Natural killer cell (primary cell): ENCODE measurements around the gene P4HB. TPM values are rescaled to one million over a fixed set of nuclear protein-coding genes. Genes with fewer than 3 reads are reported as not detected.

Experiments
- ATAC-seq, 3 donors: fragments of 150-1000 bp in 2 of 3; fragments of 200-7000 bp in 1 of 3; cut with Tn5 transposase; 1 replicate in 1 of 3; 2 replicates in 2 of 3; pipeline ENCODE4 v1.10.0; 2021; ENCODE audit warnings: mild to moderate bottlenecking in 2 of 3, moderate library complexity in 2 of 3
- DNase-seq, 2 donors: peaks; one replicate each; pipeline versions ENCODE4 v3.0.0 to v3.0.0-alpha.2; 2013 to 2021; ENCODE audit warnings: mixed read lengths in 1 of 2
- H3K27ac ChIP-seq: one replicate; pipeline ENCODE4 v1.5.1; 2013; ENCODE audit warnings: mild to moderate bottlenecking, low read length
- H3K27me3 ChIP-seq: one replicate; pipeline ENCODE4 v1.6.1; 2013; ENCODE audit warnings: low read length; ENCODE audit not compliant: control insufficient read depth, insufficient read depth
- H3K36me3 ChIP-seq: one replicate; pipeline ENCODE4 v1.6.1; 2013; ENCODE audit warnings: low read length; ENCODE audit not compliant: control insufficient read depth, insufficient read depth
- H3K4me1 ChIP-seq: one replicate; pipeline ENCODE4 v1.6.1; 2013; ENCODE audit warnings: low read length; ENCODE audit not compliant: control insufficient read depth, insufficient read depth
- H3K4me3 ChIP-seq: one replicate; pipeline ENCODE4 v1.5.1; 2013; ENCODE audit warnings: low read length
- H3K9me3 ChIP-seq: one replicate; pipeline ENCODE4 v1.6.1; 2013; ENCODE audit warnings: low read length; ENCODE audit not compliant: control insufficient read depth, insufficient read depth
- H3K27ac Mint-ChIP-seq, 2 donors: one replicate each; pipeline ENCODE4 v1.8.0; 2022; ENCODE audit warnings: mild to moderate bottlenecking in 2 of 2, mixed read lengths in 2 of 2, moderate library complexity in 1 of 2
- H3K27me3 Mint-ChIP-seq, 2 donors: one replicate each; pipeline ENCODE4 v1.8.0; 2022; ENCODE audit warnings: low read depth in 2 of 2, mixed read lengths in 2 of 2
- H3K36me3 Mint-ChIP-seq: one replicate; pipeline ENCODE4 v1.8.0; 2022; ENCODE audit warnings: mixed read lengths
- H3K4me1 Mint-ChIP-seq, 2 donors: one replicate each; pipeline ENCODE4 v1.8.0; 2022; ENCODE audit warnings: mixed read lengths in 2 of 2
- H3K4me3 Mint-ChIP-seq: one replicate; pipeline ENCODE4 v1.8.0; 2022; ENCODE audit warnings: mild to moderate bottlenecking, moderate library complexity, mixed read lengths
- H3K9me3 Mint-ChIP-seq, 2 donors: one replicate each; pipeline ENCODE4 v1.8.0; 2022; ENCODE audit warnings: mixed read lengths in 2 of 2
- WGBS: methylation state at CpG from one replicate; pipeline ENCODE4 v1.1.7; 2013; ENCODE audit warnings: missing lambda C conversion rate; ENCODE audit not compliant: insufficient coverage; 5-methylcytosine and 5-hydroxymethylcytosine counted together
- intact Hi-C: fragments of 100-400 bp; cut with micrococcal nuclease; formaldehyde crosslinking; loops from one replicate; pipeline ENCODE4 v1.14.2; 2022
- total RNA-seq, 4 donors: library from RNA; stranded (reverse); fragments of 120-200 nt in 1 of 4; gene quantifications; one replicate each; pipeline versions ENCODE4 v1.2.3 to v1.2.4, GENCODE V29; 2013 to 2022
- TF ChIP-seq, protein P1 (sequence below): fragments of 200-600 bp; IDR thresholded peaks from one replicate; pipeline ENCODE4 v1.8.0; 2022; ENCODE audit warnings: antibody characterized with exemption

P4HB gene
- total RNA-seq, 3 donors from 2014 or later (not counting 1 experiment from before 2014, with no cell fraction given) = 334 to 468 (median 386) TPM

DNA sequence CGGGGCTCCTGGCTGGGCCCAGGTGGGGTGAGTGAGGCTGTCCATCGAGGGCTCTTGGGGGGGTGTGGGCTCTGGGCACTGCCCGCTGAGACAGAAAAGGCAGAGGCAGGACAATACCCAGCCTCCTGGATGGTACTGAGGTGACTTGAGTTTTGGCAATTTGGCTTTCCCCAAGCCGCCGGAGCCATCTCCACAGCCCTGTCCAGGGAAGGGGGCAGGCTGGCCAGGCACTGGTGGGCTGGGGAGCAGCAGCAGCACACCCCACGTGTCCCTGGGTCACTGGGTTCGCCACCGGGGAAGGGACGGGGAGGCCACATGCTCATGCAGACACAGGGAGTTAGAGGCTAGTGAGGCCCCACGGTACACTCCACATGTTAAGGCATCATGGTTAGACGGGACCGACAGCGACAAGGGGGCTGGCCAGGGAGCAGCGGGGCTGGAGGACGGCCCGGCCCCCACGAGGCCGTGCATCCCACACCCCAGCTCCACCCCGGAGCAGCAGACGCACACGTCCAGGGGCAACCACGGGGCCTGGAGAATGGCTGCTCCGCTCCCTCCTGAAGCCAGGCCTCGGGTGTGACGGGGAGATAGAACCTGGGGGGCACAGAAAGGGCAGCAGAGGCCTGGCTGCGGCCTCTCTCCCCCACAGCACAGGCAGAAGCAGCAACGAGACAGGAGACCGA lies 7.8 kb upstream of the P4HB start:
- peaks cover 54% of the 10 kb centered on the region for H3K4me1 ChIP-seq
- no peaks in the 10 kb centered on the region for H3K9me3 ChIP-seq
- intact Hi-C loops = no loop called here
- no peaks in the 10 kb centered on the region for H3K27me3 Mint-ChIP-seq
- no peak for DNase-seq
- H3K36me3 ChIP-seq = peaks cover 27% of the 10 kb centered on the region
- H3K27ac Mint-ChIP-seq = peak overlapping the region; percentile 75 to 87
- no peaks in the 10 kb centered on the region for H3K27me3 ChIP-seq
- H3K9me3 Mint-ChIP-seq = no peaks in the 10 kb centered on the region
- H3K4me1 Mint-ChIP-seq = peaks cover 19 to 50% of the 10 kb centered on the region in 2 donors
- H3K4me3 Mint-ChIP-seq = no peak overlapping the region
- TF ChIP-seq, protein P1, sequence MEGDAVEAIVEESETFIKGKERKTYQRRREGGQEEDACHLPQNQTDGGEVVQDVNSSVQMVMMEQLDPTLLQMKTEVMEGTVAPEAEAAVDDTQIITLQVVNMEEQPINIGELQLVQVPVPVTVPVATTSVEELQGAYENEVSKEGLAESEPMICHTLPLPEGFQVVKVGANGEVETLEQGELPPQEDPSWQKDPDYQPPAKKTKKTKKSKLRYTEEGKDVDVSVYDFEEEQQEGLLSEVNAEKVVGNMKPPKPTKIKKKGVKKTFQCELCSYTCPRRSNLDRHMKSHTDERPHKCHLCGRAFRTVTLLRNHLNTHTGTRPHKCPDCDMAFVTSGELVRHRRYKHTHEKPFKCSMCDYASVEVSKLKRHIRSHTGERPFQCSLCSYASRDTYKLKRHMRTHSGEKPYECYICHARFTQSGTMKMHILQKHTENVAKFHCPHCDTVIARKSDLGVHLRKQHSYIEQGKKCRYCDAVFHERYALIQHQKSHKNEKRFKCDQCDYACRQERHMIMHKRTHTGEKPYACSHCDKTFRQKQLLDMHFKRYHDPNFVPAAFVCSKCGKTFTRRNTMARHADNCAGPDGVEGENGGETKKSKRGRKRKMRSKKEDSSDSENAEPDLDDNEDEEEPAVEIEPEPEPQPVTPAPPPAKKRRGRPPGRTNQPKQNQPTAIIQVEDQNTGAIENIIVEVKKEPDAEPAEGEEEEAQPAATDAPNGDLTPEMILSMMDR = no peak
- ATAC-seq = no peak
- no peak overlapping the region for H3K4me3 ChIP-seq
- no peak overlapping the region for H3K27ac ChIP-seq
- WGBS = 87% methylated on average over 27 of the region's 28 CpGs
- H3K36me3 Mint-ChIP-seq = no peaks in the 10 kb centered on the region

DNA sequence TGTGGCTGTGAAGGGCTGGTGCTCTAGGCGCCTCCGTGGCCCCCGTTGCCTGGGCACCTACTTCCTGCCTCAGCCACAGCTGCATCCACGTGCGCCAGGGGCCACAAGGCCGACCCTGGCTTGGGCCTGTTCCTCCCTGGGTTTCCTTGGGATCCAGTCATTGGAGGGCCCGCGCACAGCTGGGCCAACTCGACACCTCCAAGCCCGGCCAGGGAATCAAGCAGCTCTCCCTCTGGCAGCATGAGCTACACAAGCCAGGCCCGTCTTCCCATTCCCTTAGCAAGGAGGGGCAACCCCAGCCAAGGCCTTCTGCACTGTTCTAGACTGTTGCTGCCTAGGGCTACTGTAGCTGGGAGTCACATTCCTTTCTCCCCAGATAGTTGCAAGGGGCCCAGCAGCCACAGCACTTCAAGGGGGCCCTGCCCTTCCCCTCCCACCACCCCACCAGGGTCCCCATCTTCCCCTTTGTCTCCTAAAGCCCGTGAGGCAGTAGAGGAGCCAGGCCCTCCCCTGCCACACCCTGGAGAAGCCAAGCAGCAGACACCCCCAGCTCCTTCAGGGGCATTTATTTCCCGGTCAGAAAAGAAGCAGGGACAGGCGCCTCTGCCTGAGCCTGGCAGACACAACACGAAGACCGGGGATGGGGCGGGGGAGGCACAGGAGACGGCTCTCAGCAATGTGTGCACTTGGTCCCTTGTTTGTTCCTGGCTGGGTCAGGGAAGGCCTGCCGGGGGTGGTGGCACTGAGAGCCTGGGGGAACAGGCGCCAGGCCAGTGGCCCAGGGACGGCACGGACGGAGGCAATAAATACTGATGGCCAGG lies 7.0 kb upstream of the P4HB start:
- WGBS = 58% methylated on average over 23 of the region's 23 CpGs
- H3K36me3 Mint-ChIP-seq = no peaks in the 10 kb centered on the region
- peaks cover 24 to 50% of the 10 kb centered on the region in 2 donors for H3K4me1 Mint-ChIP-seq
- peak overlapping the region; percentile 75 to 87 for H3K27ac Mint-ChIP-seq
- Histone ChIP-seq H3K4me1 (peaks cover 48% of the 10 kb centered on the region), H3K36me3 (peaks cover 28% of the 10 kb centered on the region), H3K27me3 (no peaks in the 10 kb centered on the region), H3K9me3 (no peaks in the 10 kb centered on the region), H3K27ac (peak overlapping the region; percentile 29), H3K4me3 (no peak overlapping the region)
- H3K9me3 Mint-ChIP-seq = no peaks in the 10 kb centered on the region
- ATAC-seq = no peak
- H3K27me3 Mint-ChIP-seq = no peaks in the 10 kb centered on the region
- TF ChIP-seq, protein P1 = no peak
- intact Hi-C loops = no loop called here
- H3K4me3 Mint-ChIP-seq = peak overlapping the region; percentile 47
- DNase-seq = peak in 1 of 2 donors; percentile 50

- Mint-ChIP-seq H3K36me3 (no peaks in the 10 kb centered on the region), H3K27me3 (no peaks in the 10 kb centered on the region), H3K4me1 (peaks cover 24 to 44% of the 10 kb centered on the region in 2 donors), H3K27ac (peak overlapping the region; percentile 75 to 87), H3K4me3 (peak overlapping the region; percentile 4), H3K9me3 (no peaks in the 10 kb centered on the region)
- DNase-seq (no peak), ATAC-seq (no peak)
- peaks cover 28% of the 10 kb centered on the region for H3K36me3 ChIP-seq
- TF ChIP-seq, protein P1 = no peak
- H3K4me1 ChIP-seq = peaks cover 47% of the 10 kb centered on the region
- intact Hi-C loops = no loop called here
- WGBS = 68% methylated on average over 15 of the region's 18 CpGs
- peak overlapping the region; percentile 9 for H3K27ac ChIP-seq
- H3K4me3 ChIP-seq = no peak overlapping the region
- H3K9me3 ChIP-seq = no peaks in the 10 kb centered on the region
- H3K27me3 ChIP-seq = no peaks in the 10 kb centered on the region
Observed at GRCh38 chr17:81866440-81867169, 6.3 kb upstream of the P4HB start.
